ENCODE data around the gene SUPT20HL2.

DNA sequence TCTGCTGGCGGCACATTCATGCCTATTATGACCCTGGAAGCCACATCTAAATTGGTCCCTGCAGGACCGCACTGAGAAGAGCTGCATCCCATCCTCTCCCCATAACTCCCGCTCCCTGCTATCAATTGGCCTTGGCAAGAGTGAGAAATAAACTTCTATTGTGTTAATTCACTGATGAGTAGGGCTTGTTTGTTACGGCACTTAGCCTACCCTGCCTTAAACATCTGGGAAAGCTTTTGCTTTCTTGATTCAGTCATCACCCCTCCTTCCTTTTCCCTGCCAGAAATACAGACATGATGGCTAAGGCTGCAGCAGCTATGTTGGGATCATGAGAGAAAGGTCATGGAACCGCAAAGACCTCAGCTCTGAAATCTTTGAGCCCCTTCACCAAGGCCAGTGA, 36.5 kb downstream of the SUPT20HL2 start:
- TF ChIP-seq, protein P1, sequence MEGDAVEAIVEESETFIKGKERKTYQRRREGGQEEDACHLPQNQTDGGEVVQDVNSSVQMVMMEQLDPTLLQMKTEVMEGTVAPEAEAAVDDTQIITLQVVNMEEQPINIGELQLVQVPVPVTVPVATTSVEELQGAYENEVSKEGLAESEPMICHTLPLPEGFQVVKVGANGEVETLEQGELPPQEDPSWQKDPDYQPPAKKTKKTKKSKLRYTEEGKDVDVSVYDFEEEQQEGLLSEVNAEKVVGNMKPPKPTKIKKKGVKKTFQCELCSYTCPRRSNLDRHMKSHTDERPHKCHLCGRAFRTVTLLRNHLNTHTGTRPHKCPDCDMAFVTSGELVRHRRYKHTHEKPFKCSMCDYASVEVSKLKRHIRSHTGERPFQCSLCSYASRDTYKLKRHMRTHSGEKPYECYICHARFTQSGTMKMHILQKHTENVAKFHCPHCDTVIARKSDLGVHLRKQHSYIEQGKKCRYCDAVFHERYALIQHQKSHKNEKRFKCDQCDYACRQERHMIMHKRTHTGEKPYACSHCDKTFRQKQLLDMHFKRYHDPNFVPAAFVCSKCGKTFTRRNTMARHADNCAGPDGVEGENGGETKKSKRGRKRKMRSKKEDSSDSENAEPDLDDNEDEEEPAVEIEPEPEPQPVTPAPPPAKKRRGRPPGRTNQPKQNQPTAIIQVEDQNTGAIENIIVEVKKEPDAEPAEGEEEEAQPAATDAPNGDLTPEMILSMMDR (IDR thresholded peaks at IDR 0.05), result no peak
- TF ChIP-seq POLR2A (IDR thresholded peaks at IDR 0.05), result no peak
